Pancreas (tissue), 10 donors: ENCODE measurements around the gene FAM114A1. TPM values are rescaled to one million over a fixed set of nuclear protein-coding genes. Genes with fewer than 3 reads are reported as not detected.
A peak's percentile ranks its signal among the peaks of the same experiment; 100 is the strongest.

Experiments
- ATAC-seq, 4 donors: fragments of 200-7000 bp; cut with Tn5 transposase; one replicate each; pipeline versions ENCODE4 v1.8.0 to v1.9.1; 2020; ENCODE audit warnings: mild to moderate bottlenecking in 4 of 4, moderate library complexity in 4 of 4
- DNase-seq, 6 donors: peaks; one replicate each; pipeline ENCODE4 v3.0.0-alpha.2; 2020
- FAIRE-seq: peaks from 2 replicates; lab custom pipeline; 2012; peaks lifted over from hg19 to GRCh38; lab: Jason Lieb, UNC
- H3K27ac ChIP-seq, 4 donors: fragments of 200-600 bp; sonication (generic); 1 replicate in 3 of 4; 2 replicates in 1 of 4; pipeline versions ENCODE4 v1.5.0 to v1.8.0; 2020
- H3K27me3 ChIP-seq, 4 donors: fragments of 200-600 bp; one replicate each; pipeline ENCODE4 v1.8.0; 2021
- H3K36me3 ChIP-seq, 3 donors: fragments of 200-600 bp; sonication (generic) in 1 of 3; one replicate each; pipeline versions ENCODE4 v1.5.0 to v1.8.0; 2020 to 2021
- H3K4me1 ChIP-seq, 3 donors: fragments of 200-600 bp; one replicate each; pipeline ENCODE4 v1.8.0; 2021
- H3K4me3 ChIP-seq, 4 donors: fragments of 200-600 bp; sonication (generic) in 2 of 4; one replicate each; pipeline versions ENCODE4 v1.5.0 to v1.8.0; 2020 to 2021
- H3K9me3 ChIP-seq, 4 donors: fragments of 200-600 bp; one replicate each; pipeline ENCODE4 v1.8.0; 2021
- CTCF ChIP-seq, 4 donors: fragments of 200-600 bp; sonication (generic) in 3 of 4; IDR thresholded peaks; one replicate each; pipeline versions ENCODE4 v1.5.0 to v1.8.0; 2021; ENCODE audit warnings: antibody characterized with exemption in 4 of 4
- WGBS, 2 donors: extraction: QIAGEN DNeasy Blood & Tissue Kit; methylation state at CpG; one replicate each; pipeline ENCODE4 v1.1.7; 2013; 5-methylcytosine and 5-hydroxymethylcytosine counted together
- intact Hi-C, 3 donors: fragments of 100-400 bp; cut with DNase I; formaldehyde crosslinking; loops; one replicate each; pipeline versions ENCODE4 v1.11.1 to v1.14.2; 2022
- polyA plus RNA-seq, 2 donors: library from polyadenylated mRNA; stranded (reverse); fragments of 200-250 nt; gene quantifications; one replicate each; pipeline ENCODE4 v1.2.3, GENCODE V29; 2013
- total RNA-seq, 6 donors: library from RNA; stranded (reverse); fragmentation: NEBNext Ultra II Directional in 4 of 6; extraction: Animal tissue kit (Norgen Biotek cat#: 25700) in 4 of 6; gene quantifications; one replicate each; pipeline versions ENCODE4 v1.2.1 to v1.2.4, GENCODE V29; 2021 to 2023
- donor health status: healthy with polysubstance abuse.
- donor health status: DM: no; HTN: no; CAD: no; lungs with moderate emphysema.
- donor health status: DM: no; HTN: no; CAD: no.
- donor health status: control.
- donor health status: control.
- donor health status: Bipolar disorder and iron deficiency.
- donor health status: DM: yes; HTN: yes; CAD: no.
- donor health status: DM: no; HTN: no; CAD: no.
- donor health status: DM: no; HTN: no; CAD: no.
- donor health status: DM: yes; HTN: yes; CAD: no.

The FAM114A1 gene
- total and polyA plus RNA-seq, 8 donors: 8.0 to 42.8 (median 20.3) TPM

DNA sequence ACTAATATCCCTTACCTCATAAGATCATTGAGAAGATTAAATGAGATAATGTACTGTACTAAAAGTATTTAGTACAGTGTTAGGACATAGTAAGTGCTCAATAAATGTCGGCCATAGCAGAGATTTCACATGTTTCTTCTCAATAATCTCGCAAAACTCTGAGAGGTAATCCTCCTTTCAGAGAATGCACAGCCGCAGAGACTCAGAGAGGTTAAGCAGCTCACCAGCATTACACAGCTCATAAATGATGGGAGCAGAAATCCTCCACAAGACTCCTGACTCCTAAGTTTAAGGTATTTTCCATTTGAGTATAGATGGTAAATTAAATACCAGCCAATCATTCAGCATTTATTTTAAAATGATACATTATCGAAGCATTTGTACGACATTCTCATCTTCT lies 34.6 kb downstream of the FAM114A1 start:
- no peak for ATAC-seq
- no peak overlapping the region for H3K27ac ChIP-seq
- peaks cover 14 to 18% (median 15%) of the 10 kb centered on the region in 3 donors for H3K4me1 ChIP-seq
- H3K27me3 ChIP-seq: no peaks in the 10 kb centered on the region
- DNase-seq: no peak
- FAIRE-seq: no peak
- no peaks in the 10 kb centered on the region for H3K36me3 ChIP-seq
- no peak overlapping the region for H3K4me3 ChIP-seq
- TF ChIP-seq CTCF (IDR thresholded peaks at IDR 0.05): no peak
- no peaks in the 10 kb centered on the region for H3K9me3 ChIP-seq
- intact Hi-C loops: loop anchor here in 2 of 3 donors (5.0 to 10.0 kb wide), 2 partner anchors 233 to 235 kb away; no protein-coding TSS in a partner anchor
- 90 to 92% methylated on average over 5 of the region's 5 CpGs for WGBS, 2 donors

GRCh38 chr4:38902695-38903094 lies 35.1 kb downstream of the FAM114A1 start:
- Histone ChIP-seq H3K4me3 (no peak overlapping the region), H3K36me3 (no peaks in the 10 kb centered on the region), H3K27me3 (no peaks in the 10 kb centered on the region), H3K27ac (no peak overlapping the region), H3K4me1 (peaks cover 14 to 18% (median 15%) of the 10 kb centered on the region in 3 donors), H3K9me3 (no peaks in the 10 kb centered on the region)
- peak; percentile 94 for FAIRE-seq
- intact Hi-C loops: loop anchor here in 2 of 3 donors (5.0 to 10.0 kb wide), 2 partner anchors 232 to 235 kb away; no protein-coding TSS in a partner anchor
- peak in 1 of 4 donors; percentile 11 for TF ChIP-seq CTCF (IDR thresholded peaks at IDR 0.05)
- no peak for DNase-seq
- ATAC-seq: peak; percentile 55 to 77 (median 72)

DNA sequence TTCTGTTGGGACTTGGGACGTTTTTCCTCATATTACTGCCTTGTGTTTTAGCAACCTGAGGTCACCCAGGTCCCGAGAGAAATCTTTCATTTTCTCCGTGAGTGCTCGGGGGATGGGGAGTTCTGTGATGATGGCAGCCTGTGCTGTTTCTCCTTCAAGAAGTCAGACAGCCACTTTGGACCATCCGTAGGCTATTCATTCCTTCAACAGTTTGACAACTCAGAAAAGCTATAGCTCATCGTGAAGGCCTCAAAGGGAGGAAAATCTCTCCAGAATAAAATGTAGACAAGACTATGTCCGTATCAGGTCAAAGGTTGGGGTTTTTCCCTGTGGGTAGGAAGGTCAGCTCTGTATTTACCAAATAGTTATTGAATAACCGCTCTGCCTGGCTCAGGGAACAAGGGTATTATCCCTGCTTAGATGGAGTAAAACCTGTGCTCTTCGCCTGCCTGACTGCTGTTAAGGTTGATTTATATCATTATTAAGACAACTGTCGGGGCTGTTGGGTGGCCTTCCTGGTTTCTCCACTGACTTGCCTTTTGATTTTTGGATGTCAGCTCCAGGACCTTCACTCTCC lies 36.6 kb downstream of the FAM114A1 start:
- Histone ChIP-seq H3K27ac (peak overlapping the region in 2 of 4 donors; percentile 45 to 62), H3K36me3 (peaks cover 0 to 11% (median 2%) of the 10 kb centered on the region in 3 donors), H3K4me1 (peaks cover 14 to 18% (median 15%) of the 10 kb centered on the region in 3 donors), H3K9me3 (no peaks in the 10 kb centered on the region), H3K27me3 (no peaks in the 10 kb centered on the region), H3K4me3 (no peak overlapping the region)
- intact Hi-C loops: loop anchor here in 2 of 3 donors (5.0 to 10.0 kb wide), 2 partner anchors 231 to 233 kb away; no protein-coding TSS in a partner anchor
- TF ChIP-seq CTCF (IDR thresholded peaks at IDR 0.05): no peak
- DNase-seq: peak in 3 of 6 donors; percentile 11 to 48 (median 16)
- ATAC-seq: peak; percentile 93 to 97 (median 96)
- 14 to 16% methylated on average over 10 of the region's 10 CpGs for WGBS, 2 donors
- FAIRE-seq: no peak

DNA sequence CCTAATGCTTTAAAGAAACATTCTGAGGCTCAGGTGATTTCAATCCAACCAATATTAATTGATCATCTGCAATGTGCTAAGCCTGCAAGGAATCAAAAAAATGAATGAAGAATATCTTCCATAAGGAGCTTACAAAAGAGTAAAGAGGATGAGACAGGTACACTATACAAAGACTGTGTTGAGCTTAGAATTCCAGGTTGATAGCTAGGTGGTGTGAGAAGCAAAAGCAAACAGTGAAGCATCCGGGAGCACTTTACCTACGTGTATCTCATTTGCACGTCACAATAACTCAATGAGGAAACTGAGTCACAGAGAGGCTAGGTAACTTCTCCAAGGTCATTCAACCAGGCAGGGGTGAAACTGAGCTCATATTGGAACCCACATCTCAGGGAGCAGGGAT lies 37.1 kb downstream of the FAM114A1 start:
- TF ChIP-seq CTCF (IDR thresholded peaks at IDR 0.05): no peak
- Histone ChIP-seq H3K9me3 (no peaks in the 10 kb centered on the region), H3K27me3 (no peaks in the 10 kb centered on the region), H3K27ac (peak overlapping the region in 2 of 4 donors; percentile 45 to 62), H3K4me1 (peaks cover 14 to 18% (median 15%) of the 10 kb centered on the region in 3 donors), H3K36me3 (peaks cover 0 to 15% (median 2%) of the 10 kb centered on the region in 3 donors), H3K4me3 (no peak overlapping the region)
- peak in 2 of 4 donors; percentile 10 to 34 for ATAC-seq
- intact Hi-C loops: loop anchor here in 2 of 3 donors (5.0 to 10.0 kb wide), 2 partner anchors 230 to 233 kb away; no protein-coding TSS in a partner anchor
- FAIRE-seq: no peak
- WGBS, 2 donors: 38 to 47% methylated on average over 3 of the region's 3 CpGs
- DNase-seq: no peak
